EL (cell line): ENCODE measurements around the gene ABCC4.

Source experiments
- DNase-seq: peaks from one replicate; pipeline ENCODE4 v3.0.0-alpha.2; 2016

ABCC4 gene

DNA sequence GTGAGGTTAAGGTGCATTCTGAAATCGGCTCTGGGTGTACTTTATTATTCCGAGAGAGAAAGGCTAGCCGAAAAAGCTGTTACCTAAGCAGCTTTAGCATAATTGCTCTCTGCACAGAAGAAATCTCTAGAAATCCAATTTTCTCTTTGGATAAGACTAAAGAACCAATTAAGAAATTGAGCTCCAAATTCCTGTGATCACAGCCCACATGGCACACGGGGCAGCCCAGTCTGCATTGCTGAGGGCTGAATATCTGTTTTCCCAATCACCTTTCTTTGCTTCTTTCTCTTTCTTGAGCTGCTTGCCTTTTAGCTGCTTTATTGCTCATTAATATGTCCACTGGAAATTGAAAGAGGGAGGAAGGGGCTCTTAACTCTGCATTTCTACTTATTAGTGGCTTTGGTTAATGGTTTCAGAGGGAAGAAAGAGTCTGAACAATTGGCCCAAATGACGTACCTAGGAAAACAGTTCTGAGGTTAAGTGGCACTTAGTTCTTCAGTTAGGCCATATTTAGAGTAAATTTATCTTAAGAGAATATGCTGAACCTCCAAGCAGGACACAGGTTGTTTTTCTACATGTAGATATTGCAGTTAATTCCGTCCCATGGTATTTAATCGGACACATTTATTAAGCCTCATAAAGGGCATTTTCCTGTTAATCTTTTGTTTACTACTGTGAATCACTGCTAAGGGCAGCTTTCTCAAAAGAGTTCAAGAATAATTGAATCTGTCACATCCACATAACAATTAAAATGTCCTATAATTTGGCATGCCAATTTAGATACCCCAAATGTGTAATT, 265.7 kb downstream of the ABCC4 start:
- DNase-seq: no peak

DNA sequence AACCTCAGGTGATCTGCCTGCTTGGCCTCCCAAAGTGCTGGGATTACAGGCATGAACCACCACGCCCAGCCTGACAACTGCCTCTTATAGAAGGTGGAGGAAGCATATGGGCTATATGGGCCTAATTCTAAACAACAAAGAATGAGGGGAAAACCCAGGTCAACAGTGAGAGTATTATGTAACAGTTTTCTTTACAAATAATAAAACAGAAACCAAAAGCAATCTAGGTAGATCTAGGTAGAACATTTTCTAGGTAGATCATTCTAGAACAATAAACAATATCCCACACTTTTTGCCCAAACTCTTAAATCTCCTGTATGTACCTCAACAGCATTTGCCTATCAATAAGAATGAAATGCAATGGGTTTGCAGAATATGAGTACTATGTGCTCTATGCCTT, 267.4 kb downstream of the ABCC4 start:
- DNase-seq: no peak

DNA sequence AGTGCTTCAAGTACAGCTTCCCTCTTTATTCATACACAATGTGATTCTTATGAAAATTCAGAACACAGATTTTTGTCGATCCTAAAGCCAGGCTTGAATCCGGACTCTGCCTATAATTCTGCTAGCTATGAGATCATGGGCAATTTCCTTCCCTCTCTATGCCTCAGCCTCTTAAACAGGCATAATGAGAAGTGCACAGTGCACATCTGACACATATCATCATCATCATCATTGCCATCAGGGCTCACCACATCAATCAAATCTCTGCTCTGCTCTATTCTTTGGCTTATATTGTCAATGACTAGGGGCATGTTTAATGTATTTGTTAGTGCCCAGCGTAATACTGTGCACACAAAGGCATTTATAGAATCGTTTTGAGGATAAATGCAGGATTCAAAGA, 269.1 kb downstream of the ABCC4 start:
- DNase-seq: no peak

DNA sequence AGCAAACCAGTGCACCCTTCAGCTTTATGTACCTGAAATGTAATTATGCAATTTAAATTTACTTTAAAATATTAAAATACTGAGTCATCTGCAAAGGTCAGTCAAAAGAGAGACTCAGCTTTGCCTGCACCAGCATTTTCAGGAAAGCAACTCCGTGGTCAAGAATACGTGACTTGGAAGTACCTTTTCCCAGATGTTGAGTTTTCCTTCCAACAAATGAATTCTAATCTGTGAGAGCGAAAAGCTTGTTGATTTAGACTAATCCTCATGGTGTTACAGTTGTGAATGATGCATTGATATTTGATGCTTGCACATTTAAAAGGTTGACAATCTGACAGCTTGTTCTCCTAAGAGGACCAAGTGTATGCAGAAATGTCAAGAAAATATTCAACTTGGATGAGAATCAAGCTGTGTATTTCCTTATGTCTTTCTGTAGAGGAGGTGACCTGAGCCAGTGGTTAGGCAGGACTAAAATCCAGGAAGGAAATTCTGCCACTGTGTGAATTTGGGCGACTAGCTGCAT, 270.4 kb downstream of the ABCC4 start:
- no peak for DNase-seq

DNA sequence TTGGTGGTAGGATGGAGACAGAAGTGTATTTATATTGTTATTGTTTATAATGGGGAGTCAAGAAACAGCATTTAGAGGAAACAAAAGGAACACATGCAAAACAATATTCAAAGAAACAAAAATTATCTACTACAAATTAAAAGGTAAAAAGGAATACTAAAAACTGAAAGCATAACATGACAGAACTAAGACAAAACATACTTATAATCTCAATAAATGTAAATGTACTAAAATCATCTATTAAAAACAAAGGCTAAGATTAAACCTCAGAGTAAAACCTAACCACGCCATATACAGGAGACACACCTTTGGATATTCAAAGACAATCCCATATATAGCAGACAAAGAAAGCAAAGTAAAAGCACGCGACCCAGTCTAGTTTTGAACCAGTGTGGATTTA, 273.6 kb downstream of the ABCC4 start:
- no peak for DNase-seq

DNA sequence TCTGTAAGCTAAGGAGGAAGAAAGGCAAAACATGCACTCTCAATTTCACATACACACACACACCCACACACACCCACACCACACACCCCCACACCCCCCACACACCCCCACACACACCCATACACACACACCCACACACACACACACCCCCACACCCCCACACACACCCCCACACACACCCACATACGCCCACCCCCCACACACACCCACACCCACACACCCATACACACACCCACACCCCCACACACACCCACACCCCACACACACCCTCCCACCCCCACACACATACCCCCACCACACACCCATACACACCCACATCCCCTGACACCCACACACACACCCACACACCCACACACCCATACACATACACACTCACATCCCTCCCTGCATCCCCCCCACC, 276.1 kb downstream of the ABCC4 start:
- no peak for DNase-seq

DNA sequence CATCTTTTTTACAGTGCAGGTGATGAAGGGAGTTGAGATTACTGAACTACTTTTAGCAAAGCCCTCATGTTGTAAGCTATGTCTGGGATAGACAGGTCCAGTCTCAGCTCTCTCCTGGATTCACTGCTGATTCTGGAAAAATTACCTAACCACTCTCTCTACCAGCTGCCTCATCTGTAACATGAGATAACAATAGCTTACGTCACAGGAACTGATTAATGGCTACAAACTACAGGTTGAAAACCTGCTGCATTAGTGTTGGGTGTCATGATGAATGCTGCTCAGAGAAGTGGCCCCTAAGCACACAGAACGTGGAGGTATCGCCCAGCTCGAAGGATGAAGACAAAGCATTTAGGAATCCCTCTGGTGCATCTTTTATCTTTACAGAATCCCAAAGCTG, 277.8 kb downstream of the ABCC4 start:
- no peak for DNase-seq

DNA sequence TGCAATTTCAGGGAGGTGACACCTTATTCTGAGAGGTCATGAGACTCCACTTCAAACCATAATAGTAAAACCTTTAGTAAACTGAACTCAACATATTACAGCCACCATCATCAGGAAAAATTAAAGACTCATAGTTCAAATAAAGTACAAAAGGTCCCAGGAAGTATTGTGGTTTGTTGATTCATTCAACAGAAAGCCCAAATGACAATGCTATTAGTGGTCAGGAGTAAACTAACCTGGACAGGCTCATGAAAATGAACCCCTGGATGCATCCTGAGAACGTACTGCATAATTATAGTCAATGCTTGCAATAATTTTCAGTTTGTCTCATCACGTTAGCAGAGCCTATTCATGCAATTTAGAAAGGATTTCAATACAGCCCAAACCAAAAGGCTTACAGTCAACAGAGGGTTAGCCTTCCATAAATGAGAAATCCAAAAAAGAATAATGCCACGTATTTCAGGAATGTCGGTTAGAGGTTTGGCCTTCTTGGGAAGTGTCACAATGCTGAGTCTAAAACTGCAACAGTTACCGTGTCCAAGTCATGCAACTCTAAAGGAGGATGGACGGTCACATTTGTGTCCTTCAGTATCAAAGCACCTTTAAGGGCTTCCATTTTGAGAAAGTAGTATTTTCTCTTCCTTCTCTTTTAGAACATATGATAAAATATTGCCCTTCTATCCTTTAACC, 280.8 kb downstream of the ABCC4 start:
- no peak for DNase-seq

DNA sequence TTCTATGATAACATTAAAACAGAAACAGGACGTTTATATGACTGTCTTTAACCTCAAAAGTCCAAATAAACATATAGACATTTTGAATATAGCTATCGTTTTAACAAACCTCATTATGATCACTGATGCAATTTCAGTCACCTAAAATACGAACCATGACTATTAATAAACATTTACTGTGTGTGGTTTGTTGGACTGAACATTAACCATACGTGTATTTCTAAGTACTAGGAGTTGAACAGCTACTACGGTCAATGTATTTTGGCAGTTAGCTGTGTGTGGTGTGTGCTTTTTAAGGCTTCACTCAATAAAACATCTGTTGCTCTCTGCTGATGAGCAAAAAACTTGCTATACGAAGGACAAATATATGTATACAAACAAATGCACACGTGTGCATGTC, 281.4 kb downstream of the ABCC4 start:
- no peak for DNase-seq

DNA sequence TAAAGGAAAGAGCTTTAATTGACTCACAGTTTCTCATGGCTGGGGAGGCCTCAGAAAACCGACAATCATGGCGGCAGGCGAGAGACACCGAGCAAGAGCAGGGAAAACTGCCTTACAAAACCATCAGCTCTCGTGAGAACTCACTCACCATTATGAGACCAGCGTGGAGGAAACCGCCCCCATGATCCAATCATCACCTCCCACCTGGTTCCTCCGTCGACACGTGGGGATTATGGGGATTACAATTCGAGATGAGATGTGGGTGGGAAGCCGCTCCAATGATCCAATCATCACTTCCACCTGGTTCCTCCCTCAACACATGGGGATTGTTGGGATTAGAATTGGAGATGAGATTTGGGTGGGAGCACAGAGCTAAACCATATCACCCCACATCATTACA, 293.9 kb downstream of the ABCC4 start:
- no peak for DNase-seq

DNA sequence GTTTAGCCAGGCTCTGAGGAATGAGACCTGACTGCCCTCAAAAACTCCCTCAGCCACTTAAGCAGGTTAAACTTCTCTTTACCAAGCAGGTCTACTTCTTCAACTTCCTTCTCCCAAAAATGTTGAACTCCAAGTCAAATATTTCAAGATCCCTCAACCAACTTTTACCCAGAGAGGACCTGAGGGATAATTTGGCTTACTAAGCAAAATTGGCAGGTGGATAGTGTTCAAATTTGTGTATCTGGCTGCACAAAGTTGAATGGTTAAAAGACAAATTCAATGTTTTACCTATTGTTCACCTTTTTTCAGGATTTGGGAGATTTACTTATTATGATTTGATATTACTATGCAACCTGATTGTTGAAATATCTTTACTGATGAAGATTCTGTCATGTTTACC, 296.0 kb downstream of the ABCC4 start:
- DNase-seq: no peak

DNA sequence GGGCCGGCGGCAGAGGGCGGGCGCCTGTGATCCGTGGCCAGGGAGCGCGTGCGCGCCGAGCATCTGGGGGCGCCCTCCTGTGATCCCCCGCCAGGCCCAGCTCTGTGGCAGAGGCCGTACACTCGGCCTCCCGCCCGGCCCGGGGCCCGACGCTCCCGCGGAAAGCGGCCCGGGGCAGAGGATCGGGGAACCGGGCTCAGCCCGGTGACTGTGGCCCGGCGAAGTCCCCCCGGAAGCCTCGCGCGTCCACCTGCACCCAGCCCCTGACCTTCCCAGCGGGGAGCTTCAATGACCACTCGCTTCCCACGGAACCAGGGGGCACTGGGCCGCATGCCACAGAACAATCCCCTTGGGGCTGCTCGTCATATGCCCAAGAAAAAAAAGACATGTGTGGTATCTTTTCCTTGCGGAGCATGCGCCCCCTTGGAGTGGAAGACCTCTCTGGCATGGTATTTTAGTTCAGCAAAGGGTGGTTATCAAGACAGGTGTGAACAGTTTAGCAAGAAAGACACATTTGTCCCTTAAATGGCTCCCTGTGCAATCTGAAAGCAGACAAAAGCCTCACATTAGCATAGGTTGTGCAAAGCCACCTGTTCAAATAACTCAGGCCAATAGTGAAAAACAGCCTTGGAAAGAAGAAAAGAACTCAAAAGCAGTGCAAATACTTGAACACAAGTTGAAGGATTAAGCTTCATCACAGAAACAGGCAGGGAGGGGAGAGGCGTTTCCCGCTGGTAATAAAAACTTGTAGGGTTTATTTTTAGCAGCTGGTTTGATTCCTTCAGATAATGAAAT, 298.0 kb downstream of the ABCC4 start:
- no peak for DNase-seq

DNA sequence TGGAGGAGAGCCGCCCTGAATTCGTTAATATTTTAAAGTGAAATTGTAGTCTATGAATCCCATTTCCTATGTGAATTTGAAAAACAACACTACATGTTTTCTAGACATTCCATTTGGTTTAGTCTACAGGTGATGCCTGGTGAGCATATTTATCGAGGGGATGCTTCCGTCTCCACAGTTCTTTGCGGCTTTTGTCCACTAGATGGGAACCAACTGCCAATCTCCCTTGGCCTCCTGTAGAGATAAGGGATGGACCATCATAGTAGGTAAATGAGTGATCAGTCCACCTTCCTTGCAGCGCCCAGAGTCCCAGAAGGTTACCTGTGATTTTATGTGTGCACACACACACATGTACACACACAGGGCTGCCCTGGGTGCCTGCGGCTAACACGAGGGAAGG, 299.1 kb downstream of the ABCC4 start:
- no peak for DNase-seq

DNA sequence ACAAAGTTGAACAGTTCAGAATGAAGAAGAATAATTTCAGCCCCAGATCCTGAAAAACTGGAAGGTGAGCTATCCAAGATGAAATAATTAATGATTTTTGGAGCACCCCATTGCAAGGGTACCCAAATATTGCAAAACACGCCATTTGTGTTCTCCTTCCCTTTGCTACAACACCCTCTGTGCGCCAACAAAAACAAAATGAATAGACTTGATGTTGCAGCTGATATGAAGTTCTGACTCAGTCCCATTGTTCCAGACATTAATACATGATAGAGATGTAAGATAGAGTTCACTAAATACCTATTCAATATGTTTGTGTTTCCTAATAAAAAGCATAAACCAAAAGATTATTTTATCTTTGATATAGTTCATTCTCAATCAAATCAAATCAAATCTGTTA, 301.4 kb downstream of the ABCC4 start:
- DNase-seq: no peak

DNA sequence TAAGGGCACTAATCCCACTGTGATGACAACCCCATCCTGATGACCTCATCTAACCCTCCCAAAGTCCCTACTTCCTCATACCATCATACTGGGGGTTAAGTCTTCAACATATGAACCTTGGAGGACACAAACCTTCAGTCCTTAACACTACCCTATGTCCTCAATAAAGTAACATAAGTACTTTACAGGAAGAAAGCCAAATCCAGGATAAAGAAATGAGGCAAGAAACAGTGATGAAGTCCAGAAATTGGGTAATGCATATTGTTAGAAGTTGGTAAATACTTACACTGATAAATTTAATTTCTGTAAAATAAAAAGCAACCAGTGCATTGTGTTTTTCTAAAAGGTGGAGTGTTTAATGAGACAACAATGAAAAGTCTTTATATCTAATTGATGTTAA, 304.1 kb downstream of the ABCC4 start:
- no peak for DNase-seq

DNA sequence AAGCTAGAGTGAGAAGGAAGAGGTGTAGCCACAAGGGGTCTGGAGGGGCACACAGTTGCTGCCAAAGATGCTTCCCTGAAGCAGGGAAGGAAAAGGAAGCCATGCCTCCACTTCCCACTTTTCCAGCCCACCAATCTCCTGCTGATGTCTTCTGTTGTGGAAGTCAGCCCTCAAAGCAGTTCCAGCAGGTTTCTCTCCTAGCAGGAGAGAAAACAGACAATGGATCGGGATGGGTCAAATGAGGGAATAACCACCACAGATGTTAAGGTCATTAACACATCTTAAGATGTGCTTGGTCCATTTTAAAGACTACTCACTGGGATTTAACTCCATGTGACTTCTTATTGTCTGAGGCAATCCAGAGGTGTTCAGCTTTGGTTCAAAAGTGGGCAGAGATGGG, 304.8 kb downstream of the ABCC4 start:
- no peak for DNase-seq

DNA sequence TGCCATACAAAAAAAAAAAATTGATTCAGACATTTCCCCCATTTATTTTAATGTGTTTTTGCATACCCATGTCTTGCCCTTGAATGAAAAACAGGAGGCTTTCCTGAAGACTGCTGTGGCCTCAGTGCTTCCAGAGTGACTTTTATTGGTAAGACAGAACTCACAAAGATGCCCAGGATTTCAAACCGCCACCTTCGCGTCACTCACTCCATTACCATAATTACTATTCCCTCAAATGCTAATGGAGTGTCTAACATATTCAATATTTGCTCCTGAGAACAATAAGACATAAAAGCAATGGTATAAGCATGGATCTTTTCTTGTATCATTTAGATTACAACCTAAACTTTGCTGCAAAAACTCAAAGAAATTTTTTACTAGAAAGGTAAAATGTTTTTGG, 306.7 kb downstream of the ABCC4 start:
- DNase-seq: no peak

DNA sequence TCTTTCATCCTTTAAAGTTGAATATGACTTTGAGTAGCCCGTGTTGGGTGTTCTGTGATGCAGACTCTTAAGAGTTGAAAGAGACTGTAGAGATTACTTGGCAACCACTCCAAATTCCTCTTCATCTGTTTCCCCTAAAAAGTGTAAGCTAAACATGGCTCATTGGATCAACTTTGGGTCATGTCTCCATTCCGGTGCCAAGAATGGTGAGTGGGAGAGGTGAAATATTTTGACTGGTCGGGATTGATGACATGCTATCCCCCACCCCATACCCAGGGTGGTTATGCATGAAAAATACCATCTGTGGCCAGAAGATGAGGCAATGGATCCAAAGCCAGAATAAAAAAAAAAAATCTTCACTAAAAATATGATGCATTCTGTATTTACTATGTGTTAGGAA, 307.6 kb downstream of the ABCC4 start:
- no peak for DNase-seq

DNA sequence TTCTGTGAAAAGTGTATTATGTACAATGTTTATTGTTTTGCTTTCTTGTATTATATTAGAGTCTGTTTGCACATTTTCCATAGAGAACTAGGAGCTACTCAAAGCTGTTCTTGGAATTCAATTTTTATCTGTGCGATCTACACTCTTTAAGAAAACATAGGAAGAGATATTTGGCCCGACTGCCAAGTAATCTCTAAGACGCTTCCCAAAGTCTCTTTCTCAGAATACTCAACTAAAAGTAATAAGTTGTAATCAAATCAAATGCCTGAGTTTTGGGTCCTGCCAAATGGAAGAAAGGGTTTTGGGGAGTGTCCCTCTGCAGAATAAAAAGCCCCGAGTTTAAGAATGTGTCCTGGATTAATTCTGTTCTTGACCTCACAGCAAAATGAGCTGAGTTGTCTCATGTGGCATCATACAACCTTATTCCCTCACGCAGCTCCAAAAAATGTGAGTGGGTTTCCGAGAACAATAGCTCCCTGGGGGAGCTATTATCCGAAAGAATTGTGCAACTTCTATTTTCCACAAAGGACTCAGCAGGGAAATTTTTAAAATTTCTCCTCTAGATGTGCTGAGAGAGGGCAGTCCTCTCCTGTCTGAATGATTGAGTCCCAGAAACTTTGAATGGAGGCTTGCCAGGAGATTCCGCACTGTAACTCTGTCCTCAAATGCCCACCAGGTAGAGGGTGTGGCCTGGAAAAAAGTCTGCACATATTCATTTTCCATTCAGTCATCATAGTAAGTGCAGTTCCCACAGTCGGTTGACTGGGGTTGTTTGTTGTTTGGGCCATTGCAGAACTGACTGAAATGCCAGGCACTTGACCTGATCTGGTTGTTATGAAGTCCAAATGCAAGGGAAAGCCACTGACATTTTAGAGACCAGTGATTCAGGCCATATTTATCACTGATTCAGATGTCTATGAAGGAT, 309.0 kb downstream of the ABCC4 start:
- DNase-seq: no peak

DNA sequence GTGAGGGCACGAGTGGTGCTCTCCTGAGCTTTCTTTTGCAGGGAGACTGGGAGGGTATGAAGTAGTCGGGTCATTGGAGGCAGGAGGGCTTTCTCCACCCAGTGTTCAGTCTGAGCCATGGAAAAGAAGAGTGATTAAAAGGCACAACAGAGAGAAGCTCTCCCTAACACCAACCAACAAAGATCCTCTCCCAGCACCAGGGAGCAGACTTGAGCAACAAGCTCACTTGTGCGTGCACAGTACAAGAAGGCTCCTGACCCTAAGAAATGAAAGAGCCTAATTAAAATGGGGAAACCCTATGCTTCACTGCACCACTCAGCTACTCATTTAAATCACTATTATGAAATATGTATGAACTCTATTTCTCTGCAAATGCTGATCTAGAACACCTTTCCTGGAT, 312.6 kb downstream of the ABCC4 start:
- DNase-seq: no peak

DNA sequence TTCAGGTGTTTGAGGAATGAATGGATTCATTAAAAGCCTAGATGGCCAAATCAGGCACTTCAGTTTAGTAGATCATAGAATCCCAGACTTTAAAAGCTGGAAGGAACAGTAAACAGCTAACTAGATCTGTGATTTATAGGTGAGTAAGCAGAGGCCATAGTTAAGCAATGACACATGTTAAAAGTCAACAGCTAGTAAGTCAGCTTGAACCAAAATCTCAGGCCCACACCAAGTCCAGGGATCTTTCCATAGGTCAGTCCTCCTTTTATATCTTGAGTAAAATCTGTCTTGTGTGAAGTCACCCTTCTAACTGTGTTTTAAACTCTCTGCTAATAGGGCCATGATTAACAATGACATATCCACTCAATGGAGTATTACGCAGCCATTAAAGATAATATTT, 313.4 kb downstream of the ABCC4 start:
- DNase-seq: no peak

DNA sequence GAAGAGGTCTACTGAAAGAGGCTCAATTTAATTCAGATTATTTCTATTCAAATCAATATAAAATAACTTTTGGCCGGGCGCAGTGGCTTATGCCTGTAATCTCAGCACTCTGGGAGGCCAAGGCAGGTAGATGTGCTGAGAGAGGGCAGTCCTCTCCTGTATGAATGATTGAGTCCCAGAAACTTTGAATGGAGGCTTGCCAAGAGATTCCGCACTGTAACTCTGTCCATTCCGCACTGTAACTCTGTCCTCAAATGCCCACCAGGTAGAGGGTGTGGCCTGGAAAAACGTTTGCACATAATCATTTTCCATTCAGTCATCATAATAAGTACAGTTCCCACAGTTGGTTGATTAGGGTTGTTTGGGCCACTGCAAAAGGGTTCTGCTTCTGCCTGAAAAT, 314.2 kb downstream of the ABCC4 start:
- DNase-seq: no peak

DNA sequence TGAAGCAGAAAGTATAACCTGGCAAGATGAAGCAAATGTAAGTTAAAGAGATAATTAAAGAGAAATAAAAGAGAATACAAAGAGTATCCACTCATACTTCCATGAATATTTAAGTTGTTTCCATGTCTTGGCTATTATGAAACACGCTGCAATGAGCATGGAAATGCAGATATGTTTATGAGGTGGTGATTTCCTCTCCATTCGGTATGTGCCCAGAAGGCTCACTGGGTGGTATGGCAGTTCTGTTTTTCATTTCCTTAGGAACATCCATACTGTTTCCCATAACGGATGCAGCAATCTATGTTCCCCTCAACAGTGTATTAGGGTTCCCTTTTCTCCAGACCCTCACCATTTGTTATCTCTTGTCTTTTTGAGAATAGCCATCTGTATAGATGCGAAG, 316.3 kb downstream of the ABCC4 start:
- no peak for DNase-seq
